HG03139 (cell line): Measurements from ENCODE around the gene POGK.

Source experiments
- ATAC-seq: cut with Tn5 transposase; IDR thresholded peaks from one replicate; pipeline ENCODE4 v1.9.1; 2021; ENCODE audit not compliant: unreplicated experiment

POGK gene

GRCh38 chr1:166899769-166900168 lies 60.5 kb downstream of the POGK start:
- no peak for ATAC-seq

GRCh38 chr1:166900987-166901386 lies 61.7 kb downstream of the POGK start:
- ATAC-seq: no peak

- no peak for ATAC-seq
These were observed 63.0 kb downstream of the POGK start for GRCh38 chr1:166902279-166902678.

- no peak for ATAC-seq
These were observed 64.0 kb downstream of the POGK start for GRCh38 chr1:166903232-166903631.

GRCh38 chr1:166905136-166905535 lies 65.9 kb downstream of the POGK start:
- ATAC-seq: no peak

- ATAC-seq: no peak
These were observed 66.6 kb downstream of the POGK start for GRCh38 chr1:166905900-166906299.
